ENCODE results near the gene OTUD7B. TPM values are rescaled to one million over a fixed set of nuclear protein-coding genes. Genes with fewer than 3 reads are reported as not detected.

OTUD7B gene
- total RNA-seq, 1 donor: 15.1 TPM

DNA sequence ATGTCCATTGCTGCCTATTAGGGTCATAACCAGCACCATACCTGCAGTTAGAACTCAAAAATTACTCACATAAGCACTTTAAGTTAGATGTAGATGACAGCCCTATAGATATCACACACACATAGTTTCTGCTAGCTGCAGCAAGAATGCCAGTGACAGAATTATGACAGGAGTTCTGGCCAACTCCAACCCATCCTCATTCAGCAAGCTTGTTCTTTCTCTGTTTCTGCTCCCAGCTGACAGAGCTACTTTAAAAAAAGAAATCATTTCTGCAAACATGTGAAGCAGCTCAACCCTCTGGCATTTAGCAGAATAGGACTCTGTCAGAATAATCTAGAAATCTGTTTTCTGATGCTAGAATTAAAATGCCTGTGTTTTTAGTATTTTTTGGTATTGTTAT, 23.8 kb upstream of the OTUD7B start:
- no peak for DNase-seq (ENCODE audit: low read depth)
- no peak overlapping the region for H3K4me3 ChIP-seq (ENCODE audit: low read depth, low read length)
- TF ChIP-seq, protein P1, sequence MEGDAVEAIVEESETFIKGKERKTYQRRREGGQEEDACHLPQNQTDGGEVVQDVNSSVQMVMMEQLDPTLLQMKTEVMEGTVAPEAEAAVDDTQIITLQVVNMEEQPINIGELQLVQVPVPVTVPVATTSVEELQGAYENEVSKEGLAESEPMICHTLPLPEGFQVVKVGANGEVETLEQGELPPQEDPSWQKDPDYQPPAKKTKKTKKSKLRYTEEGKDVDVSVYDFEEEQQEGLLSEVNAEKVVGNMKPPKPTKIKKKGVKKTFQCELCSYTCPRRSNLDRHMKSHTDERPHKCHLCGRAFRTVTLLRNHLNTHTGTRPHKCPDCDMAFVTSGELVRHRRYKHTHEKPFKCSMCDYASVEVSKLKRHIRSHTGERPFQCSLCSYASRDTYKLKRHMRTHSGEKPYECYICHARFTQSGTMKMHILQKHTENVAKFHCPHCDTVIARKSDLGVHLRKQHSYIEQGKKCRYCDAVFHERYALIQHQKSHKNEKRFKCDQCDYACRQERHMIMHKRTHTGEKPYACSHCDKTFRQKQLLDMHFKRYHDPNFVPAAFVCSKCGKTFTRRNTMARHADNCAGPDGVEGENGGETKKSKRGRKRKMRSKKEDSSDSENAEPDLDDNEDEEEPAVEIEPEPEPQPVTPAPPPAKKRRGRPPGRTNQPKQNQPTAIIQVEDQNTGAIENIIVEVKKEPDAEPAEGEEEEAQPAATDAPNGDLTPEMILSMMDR (IDR thresholded peaks at IDR 0.05; ENCODE audit: insufficient read depth, low read depth, low read length): no peak

DNA sequence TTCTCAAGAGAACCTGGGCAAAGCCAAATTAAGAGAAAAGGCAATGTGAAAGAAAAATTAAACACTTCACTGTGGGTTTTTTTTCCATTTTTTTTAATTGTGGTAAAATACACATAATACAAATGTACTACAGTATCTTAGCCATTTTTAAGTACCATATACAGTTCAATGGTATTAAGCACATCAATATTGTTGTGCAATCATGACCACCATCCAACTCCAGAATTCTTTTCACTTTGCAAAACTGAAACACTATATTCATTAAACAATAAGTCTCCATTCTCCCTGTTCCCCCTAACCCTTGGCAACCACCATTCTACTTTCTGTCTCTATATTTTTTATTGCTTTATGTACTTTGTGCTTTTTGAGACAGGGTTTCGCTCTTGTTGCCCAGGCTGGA, 17.8 kb upstream of the OTUD7B start:
- no peak for DNase-seq (ENCODE audit: low read depth)
- TF ChIP-seq, protein P1 (IDR thresholded peaks at IDR 0.05; ENCODE audit: insufficient read depth, low read depth, low read length): no peak
- H3K4me3 ChIP-seq (ENCODE audit: low read depth, low read length): no peak overlapping the region

DNA sequence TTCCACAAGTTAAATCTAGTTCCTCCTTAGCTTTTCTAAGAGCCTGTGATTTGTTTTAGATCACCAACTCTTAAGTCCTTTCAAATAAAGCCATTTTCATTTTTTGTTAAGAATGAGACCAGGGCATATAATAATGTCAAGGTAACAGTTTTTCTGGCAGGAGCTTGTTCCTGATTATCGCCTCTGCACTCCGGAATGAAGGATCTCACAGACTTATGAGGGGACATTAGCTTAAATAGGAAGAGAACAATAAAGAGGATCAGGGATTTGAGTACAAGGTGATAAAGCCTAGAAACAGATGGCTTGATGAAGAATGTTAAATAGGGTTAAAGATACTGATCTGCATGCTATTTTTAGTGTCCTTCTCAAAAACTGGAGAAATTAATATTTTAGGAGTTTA, 13.6 kb upstream of the OTUD7B start:
- H3K4me3 ChIP-seq (ENCODE audit: low read depth, low read length): no peak overlapping the region
- TF ChIP-seq, protein P1 (IDR thresholded peaks at IDR 0.05; ENCODE audit: insufficient read depth, low read depth, low read length): no peak
- DNase-seq (ENCODE audit: low read depth): no peak

DNA sequence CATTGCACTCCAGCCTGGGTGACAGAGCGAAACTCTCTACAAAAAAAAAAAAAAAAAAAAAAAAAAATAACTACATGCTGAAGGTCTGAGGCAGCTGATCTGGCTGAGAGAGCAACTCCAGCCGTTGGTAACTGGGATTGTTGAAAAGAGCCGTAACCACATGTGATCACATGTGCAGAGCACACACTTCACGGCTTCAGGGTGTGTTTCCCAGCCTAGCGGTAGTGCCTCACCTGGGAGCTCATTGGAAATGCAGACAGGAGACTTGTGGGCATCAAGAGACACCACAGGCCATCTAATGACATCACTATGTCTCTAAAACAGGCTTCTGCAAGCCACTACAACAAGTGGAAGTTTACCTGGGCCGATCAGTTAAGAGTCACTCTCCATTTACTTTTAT, 11.8 kb upstream of the OTUD7B start:
- no peak overlapping the region for H3K4me3 ChIP-seq (ENCODE audit: low read depth, low read length)
- DNase-seq (ENCODE audit: low read depth): no peak
- TF ChIP-seq, protein P1 (IDR thresholded peaks at IDR 0.05; ENCODE audit: insufficient read depth, low read depth, low read length): no peak

DNA sequence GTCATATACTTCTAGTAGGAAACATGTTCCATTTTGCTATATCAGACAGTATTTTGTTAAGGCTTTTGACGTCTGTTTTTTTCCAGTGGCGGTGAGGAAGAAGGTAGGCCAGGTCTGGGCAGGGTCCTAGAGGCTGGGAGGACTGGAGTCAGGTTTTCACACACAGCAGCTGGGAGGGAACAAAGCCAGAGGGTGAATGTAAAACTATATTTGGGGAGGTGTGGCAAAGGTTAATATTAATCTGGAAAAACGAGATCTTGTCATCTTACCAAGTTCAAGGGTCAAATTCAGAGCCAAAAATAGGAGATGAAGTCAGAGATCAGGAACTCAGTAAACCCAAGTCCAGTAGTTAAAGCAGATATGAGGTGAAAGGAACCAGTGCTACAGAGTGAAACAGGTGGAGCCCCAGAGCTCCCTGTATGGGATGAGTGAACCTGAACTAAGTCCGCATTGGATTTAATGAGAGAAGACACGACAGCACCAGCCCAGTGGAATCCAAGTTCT, 10.7 kb upstream of the OTUD7B start:
- no peak overlapping the region for H3K4me3 ChIP-seq (ENCODE audit: low read depth, low read length)
- TF ChIP-seq, protein P1 (IDR thresholded peaks at IDR 0.05; ENCODE audit: insufficient read depth, low read depth, low read length): no peak
- DNase-seq (ENCODE audit: low read depth): no peak

DNA sequence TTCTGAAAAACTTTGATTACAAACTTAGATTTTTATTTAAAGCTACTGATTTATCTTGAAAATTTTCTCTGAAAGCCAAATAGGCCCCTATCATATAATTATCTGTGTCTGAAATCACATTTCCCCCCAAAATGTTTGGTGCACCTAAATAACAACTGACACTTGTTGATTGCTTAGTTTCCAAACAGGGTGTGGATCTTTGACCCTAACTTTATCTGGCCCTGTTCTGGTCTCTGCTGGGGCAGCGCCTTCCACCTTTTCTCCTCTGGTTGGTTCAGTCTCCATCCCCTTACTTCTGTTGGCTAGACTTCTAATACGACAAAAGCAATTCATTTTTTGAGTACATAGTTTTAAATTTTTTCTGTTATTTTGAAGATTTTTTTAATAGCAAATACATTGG, 10.2 kb upstream of the OTUD7B start:
- no peak overlapping the region for H3K4me3 ChIP-seq (ENCODE audit: low read depth, low read length)
- no peak for DNase-seq (ENCODE audit: low read depth)
- TF ChIP-seq, protein P1 (IDR thresholded peaks at IDR 0.05; ENCODE audit: insufficient read depth, low read depth, low read length): no peak

DNA sequence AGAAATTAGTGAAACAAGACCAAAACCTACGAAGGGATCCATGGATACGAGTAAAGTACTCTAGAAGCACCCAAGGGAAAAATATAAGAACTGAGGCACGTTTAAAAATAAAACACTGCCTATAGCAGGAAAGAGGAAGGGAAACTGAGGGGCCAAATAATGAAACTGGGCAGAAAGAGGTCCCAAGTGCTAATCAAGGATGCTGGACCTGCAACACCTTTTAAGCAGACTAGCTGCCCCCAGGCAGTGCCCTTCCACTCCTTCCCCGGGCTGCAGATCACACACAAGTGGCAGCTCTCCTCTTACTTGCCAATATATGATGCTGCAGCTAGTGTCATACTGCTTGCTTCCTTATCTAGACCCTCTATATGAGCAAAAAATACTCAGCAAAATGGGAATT, 7.6 kb upstream of the OTUD7B start:
- DNase-seq (ENCODE audit: low read depth): no peak
- no peak overlapping the region for H3K4me3 ChIP-seq (ENCODE audit: low read depth, low read length)
- TF ChIP-seq, protein P1 (IDR thresholded peaks at IDR 0.05; ENCODE audit: insufficient read depth, low read depth, low read length): no peak
